ENCODE measurements around the gene PI16.

GRCh38 chr6:36924131-36924530 is 30.4 kb upstream of the PI16 start:
- TF ChIP-seq REST (IDR thresholded peaks at IDR 0.05; ENCODE audit: unreplicated experiment) (no peak), POLR2AphosphoS5 (IDR thresholded peaks at IDR 0.05; ENCODE audit: low read depth) (no peak)
- TF ChIP-seq, protein P1, sequence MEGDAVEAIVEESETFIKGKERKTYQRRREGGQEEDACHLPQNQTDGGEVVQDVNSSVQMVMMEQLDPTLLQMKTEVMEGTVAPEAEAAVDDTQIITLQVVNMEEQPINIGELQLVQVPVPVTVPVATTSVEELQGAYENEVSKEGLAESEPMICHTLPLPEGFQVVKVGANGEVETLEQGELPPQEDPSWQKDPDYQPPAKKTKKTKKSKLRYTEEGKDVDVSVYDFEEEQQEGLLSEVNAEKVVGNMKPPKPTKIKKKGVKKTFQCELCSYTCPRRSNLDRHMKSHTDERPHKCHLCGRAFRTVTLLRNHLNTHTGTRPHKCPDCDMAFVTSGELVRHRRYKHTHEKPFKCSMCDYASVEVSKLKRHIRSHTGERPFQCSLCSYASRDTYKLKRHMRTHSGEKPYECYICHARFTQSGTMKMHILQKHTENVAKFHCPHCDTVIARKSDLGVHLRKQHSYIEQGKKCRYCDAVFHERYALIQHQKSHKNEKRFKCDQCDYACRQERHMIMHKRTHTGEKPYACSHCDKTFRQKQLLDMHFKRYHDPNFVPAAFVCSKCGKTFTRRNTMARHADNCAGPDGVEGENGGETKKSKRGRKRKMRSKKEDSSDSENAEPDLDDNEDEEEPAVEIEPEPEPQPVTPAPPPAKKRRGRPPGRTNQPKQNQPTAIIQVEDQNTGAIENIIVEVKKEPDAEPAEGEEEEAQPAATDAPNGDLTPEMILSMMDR (conservative IDR thresholded peaks at IDR 0.05; ENCODE audit: low read depth in 2 of 2) = no peak

Data from GM23338 (cell line).